ENCODE data around the gene ZMYND8. TPM values are rescaled to one million over a fixed set of nuclear protein-coding genes. Genes with fewer than 3 reads are reported as not detected.

The ZMYND8 gene
- total RNA-seq, 2 donors from 2014 or later: 42.1 to 65.7 TPM

DNA sequence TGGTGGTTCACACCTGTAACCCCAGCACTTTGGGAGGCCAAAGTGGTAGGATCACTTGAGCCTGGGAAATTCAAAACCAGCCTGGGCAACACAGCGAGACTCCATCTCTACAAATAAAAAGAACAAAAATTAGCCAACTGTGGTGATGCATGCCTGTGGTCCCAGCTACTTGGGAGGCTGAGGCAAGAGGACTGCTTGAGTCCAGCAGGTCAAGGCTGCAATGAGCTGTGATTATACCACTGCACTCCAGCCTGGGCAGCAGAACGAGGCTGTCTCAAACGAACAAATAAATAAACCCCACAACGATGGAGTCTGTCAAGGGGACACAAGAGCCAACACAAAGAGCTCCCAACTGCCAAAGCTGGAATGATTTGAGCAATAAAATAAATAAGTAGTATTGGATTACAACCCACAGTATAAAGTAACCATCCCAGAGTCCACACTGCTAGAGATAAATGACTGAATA lies 13.5 kb downstream of the ZMYND8 start:
- Mint-ChIP-seq H3K9me3 (no peaks in the 10 kb centered on the region), H3K36me3 (peaks cover 5% of the 10 kb centered on the region), H3K27me3 (no peaks in the 10 kb centered on the region), H3K4me3 (no peak overlapping the region), H3K27ac (peak overlapping the region in 1 of 2 donors; percentile 58), H3K4me1 (ENCODE audit: low read depth in 2 of 2) (peaks cover 11 to 28% of the 10 kb centered on the region in 2 donors)
- DNase-seq (ENCODE audit: low spot score): no peak
- ATAC-seq: no peak

DNA sequence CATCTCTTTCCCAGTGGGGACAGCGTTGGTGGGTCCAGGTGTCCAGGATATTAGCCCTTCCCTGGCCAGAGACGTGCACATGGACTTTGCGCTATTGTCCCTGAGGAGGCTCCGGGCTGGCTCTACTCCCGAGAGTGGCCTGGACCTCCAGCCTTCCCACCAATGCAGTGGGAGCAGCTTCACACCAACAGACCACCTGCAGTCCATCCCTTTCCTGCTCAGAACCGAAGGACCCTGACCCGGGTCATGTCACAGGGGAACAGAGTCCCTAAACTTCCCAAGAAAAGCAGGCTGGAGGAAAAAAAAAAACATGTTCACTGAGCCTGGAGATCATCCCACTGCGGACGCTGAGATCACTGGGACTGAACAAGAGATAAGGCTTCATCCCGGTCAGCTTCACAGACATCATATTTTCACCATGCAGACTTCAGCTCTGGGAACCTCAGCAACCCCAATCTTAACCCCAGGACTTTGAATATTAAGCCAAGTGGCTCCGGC lies 18.3 kb downstream of the ZMYND8 start:
- Mint-ChIP-seq H3K27ac (no peak overlapping the region), H3K4me1 (ENCODE audit: low read depth in 2 of 2) (peaks cover 29 to 31% of the 10 kb centered on the region in 2 donors), H3K27me3 (no peaks in the 10 kb centered on the region), H3K36me3 (no peaks in the 10 kb centered on the region), H3K4me3 (no peak overlapping the region), H3K9me3 (no peaks in the 10 kb centered on the region)
- DNase-seq (ENCODE audit: low spot score) (no peak), ATAC-seq (no peak)

DNA sequence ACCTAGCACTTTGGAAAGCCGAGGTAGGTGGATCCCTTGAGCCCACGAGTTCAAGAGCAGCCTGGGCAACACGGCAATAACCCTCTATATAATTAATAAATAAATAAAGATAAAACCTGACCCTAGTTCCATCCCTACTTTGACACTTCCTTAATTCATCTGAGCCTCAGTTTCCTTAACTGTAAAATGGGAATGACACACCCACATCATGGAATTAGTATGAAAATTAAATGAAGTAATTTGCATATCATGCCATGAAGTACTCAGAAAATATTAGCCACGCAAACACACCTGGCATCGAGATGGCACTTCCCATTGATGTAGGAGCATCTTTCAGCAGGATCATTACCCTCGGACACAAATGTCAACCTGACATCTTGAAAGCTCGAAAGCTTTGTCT lies 19.1 kb downstream of the ZMYND8 start:
- H3K27me3 Mint-ChIP-seq: no peaks in the 10 kb centered on the region
- H3K27ac Mint-ChIP-seq: no peak overlapping the region
- H3K36me3 Mint-ChIP-seq: no peaks in the 10 kb centered on the region
- no peak overlapping the region for H3K4me3 Mint-ChIP-seq
- no peaks in the 10 kb centered on the region for H3K9me3 Mint-ChIP-seq
- DNase-seq (ENCODE audit: low spot score): no peak
- H3K4me1 Mint-ChIP-seq (ENCODE audit: low read depth in 2 of 2): peaks cover 31 to 36% of the 10 kb centered on the region in 2 donors
- no peak for ATAC-seq

DNA sequence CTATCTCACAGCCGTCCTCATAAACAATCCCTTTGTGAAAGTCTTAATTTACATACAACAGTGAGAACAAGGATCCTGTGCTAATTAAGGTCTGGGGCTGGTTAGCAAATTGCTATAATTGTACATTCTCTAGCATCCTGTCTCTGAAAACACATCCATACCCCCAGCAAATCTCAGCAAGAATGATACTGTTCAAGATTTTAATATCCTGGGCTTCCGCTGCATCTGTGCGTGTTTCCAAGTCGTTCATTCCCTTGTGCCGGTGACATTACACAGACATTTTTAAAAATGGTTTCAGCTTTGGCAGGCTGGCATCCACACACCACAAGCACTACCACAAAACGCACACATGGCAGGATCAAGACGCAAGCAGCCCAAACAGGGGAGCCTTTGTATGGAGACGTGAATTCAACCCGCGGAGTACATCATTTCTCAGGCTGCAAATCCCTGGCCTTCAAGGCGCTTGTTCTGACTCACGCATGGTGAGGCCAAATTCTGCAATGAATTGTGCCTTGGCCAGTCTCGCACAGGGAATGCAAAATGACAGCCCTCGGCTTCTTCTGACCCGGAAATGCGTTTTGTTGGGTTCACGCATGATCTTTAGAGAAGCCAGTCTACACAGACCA lies 20.3 kb downstream of the ZMYND8 start:
- Mint-ChIP-seq H3K4me3 (peak overlapping the region; percentile 33), H3K27ac (peak overlapping the region; percentile 42 to 45), H3K4me1 (ENCODE audit: low read depth in 2 of 2) (peaks cover 39 to 45% of the 10 kb centered on the region in 2 donors), H3K27me3 (no peaks in the 10 kb centered on the region), H3K9me3 (no peaks in the 10 kb centered on the region), H3K36me3 (peaks cover 5% of the 10 kb centered on the region)
- no peak for ATAC-seq
- DNase-seq (ENCODE audit: low spot score): no peak

DNA sequence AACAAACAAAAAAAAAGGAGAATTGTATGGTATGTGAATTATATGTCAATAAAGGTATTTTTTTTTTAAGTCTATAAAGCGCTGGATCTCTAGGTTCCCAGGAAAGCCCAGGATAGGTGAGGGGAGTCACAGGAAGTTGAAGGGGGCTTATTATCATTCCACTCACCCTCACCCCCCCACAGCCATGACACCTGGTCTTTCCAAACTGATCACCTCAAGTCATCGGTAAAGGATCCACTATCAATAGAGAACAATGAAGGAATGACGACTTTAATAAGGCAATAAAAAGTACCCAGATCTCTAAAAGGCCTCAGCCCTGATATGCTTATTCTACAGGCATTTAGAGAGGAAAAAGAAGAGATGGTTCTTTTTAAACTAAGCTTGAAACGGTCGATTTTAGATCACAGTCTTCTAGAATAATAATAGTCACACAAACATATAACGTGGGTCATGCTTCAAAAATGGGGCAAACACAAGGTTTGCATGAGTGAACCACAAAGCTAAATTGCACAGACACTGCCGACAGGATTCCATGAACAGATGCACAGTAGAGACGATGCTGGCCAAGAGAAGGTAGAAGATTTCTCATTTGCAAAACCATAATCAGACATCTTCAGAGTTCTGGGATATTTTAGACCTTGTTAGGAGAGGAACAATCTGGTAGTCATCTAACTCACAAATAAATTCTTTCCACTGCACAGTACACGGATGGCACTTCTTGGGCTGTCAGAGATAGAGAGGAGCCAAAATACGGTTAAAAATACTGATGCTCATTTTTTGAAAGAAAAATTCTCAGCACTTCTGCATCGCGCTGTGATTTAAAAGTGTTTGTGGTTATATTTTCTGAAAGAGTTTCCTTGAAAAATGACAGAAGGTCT lies 21.0 kb downstream of the ZMYND8 start:
- Mint-ChIP-seq H3K4me3 (peak overlapping the region; percentile 33), H3K27me3 (no peaks in the 10 kb centered on the region), H3K27ac (peak overlapping the region; percentile 42 to 45), H3K4me1 (ENCODE audit: low read depth in 2 of 2) (peaks cover 45 to 53% of the 10 kb centered on the region in 2 donors), H3K36me3 (peaks cover 12% of the 10 kb centered on the region), H3K9me3 (no peaks in the 10 kb centered on the region)
- no peak for DNase-seq (ENCODE audit: low spot score)
- no peak for ATAC-seq

- Mint-ChIP-seq H3K36me3 (peaks cover 12% of the 10 kb centered on the region), H3K9me3 (no peaks in the 10 kb centered on the region), H3K4me1 (ENCODE audit: low read depth in 2 of 2) (peaks cover 43 to 53% of the 10 kb centered on the region in 2 donors), H3K4me3 (peak overlapping the region; percentile 57), H3K27ac (peak overlapping the region; percentile 52 to 64), H3K27me3 (no peaks in the 10 kb centered on the region)
- ATAC-seq: no peak
- DNase-seq (ENCODE audit: low spot score): no peak
Measured at GRCh38 chr20:47334022-47334551, 22.4 kb downstream of the ZMYND8 start.

DNA sequence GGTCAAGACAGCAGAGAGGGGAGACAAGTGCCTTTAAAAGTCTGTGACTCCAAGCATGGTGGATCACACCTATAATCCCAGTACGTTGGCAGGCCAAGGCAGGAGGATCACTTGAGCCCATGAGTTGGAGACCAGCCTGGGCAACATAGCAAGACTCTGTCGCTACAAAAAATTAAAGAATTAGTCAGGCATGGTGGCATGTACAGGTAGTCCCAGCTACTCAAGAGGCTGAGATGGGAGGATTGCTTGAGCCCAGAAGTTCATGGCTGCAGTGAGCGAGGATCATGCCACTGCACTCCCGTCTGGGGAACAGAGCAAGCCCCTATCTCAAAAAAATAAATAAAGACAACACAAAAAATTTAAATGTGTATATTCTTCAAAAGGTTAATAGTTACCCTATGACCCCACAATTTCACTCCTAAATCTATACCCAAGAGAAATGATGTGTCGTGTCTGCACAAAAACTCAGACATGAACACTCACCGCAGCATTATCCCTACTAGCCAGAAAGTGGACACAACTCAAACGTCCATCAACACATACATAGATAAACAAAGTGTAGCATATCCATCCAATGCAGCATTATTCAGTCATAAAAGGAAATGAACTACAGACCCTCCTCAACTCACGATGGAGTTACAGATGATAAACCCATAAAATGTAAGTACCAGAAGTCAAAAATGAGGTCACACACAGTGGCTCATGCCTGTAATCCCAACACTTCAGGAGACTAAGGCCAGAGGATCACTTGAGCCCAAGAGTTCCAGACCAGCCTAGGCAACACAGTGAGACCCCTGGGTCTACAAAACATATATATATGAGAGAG lies 23.9 kb downstream of the ZMYND8 start:
- DNase-seq (ENCODE audit: low spot score): no peak
- peaks cover 12% of the 10 kb centered on the region for H3K36me3 Mint-ChIP-seq
- no peaks in the 10 kb centered on the region for H3K27me3 Mint-ChIP-seq
- no peak for ATAC-seq
- H3K4me3 Mint-ChIP-seq: no peak overlapping the region
- H3K9me3 Mint-ChIP-seq: no peaks in the 10 kb centered on the region
- peaks cover 46 to 49% of the 10 kb centered on the region in 2 donors for H3K4me1 Mint-ChIP-seq (ENCODE audit: low read depth in 2 of 2)
- H3K27ac Mint-ChIP-seq: peak overlapping the region; percentile 52 to 64

GRCh38 chr20:47330933-47331708 lies 25.4 kb downstream of the ZMYND8 start:
- ATAC-seq: peak in 1 of 2 donors; percentile 76
- DNase-seq (ENCODE audit: low spot score): no peak
- peak overlapping the region; percentile 23 for H3K4me3 Mint-ChIP-seq
- no peaks in the 10 kb centered on the region for H3K27me3 Mint-ChIP-seq
- peaks cover 41% of the 10 kb centered on the region in 2 donors for H3K4me1 Mint-ChIP-seq (ENCODE audit: low read depth in 2 of 2)
- H3K36me3 Mint-ChIP-seq: peaks cover 12% of the 10 kb centered on the region
- peak overlapping the region; percentile 52 to 64 for H3K27ac Mint-ChIP-seq
- no peaks in the 10 kb centered on the region for H3K9me3 Mint-ChIP-seq

DNA sequence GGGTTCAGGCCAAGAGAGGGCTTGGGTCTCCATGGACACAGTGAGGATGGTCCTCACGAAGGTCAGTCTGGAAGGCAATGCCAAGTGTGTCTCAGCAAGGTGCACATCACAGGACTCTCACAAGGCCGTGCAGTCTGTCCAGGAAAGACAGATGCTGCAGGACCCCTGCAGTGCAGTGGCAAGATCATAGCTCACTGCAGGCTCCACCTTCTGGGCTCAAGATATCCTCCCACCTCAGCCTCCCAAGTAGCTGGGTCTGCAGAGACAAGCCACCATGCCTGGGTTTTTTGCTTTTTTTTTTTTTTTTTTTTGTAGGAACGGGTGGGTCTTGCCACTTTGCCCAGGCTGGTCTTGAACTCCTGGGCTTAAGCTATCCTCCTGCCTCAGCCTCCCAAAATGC lies 26.4 kb downstream of the ZMYND8 start:
- no peaks in the 10 kb centered on the region for H3K9me3 Mint-ChIP-seq
- peaks cover 34 to 36% of the 10 kb centered on the region in 2 donors for H3K4me1 Mint-ChIP-seq (ENCODE audit: low read depth in 2 of 2)
- H3K27me3 Mint-ChIP-seq: no peaks in the 10 kb centered on the region
- H3K36me3 Mint-ChIP-seq: peaks cover 12% of the 10 kb centered on the region
- H3K27ac Mint-ChIP-seq: peak overlapping the region in 1 of 2 donors; percentile 64
- no peak for ATAC-seq
- H3K4me3 Mint-ChIP-seq: no peak overlapping the region
- DNase-seq (ENCODE audit: low spot score): no peak

- H3K36me3 Mint-ChIP-seq: peaks cover 12% of the 10 kb centered on the region
- H3K4me3 Mint-ChIP-seq: no peak overlapping the region
- no peaks in the 10 kb centered on the region for H3K9me3 Mint-ChIP-seq
- H3K27me3 Mint-ChIP-seq: no peaks in the 10 kb centered on the region
- ATAC-seq (no peak), DNase-seq (ENCODE audit: low spot score) (no peak)
- H3K27ac Mint-ChIP-seq: peak overlapping the region in 1 of 2 donors; percentile 59
- H3K4me1 Mint-ChIP-seq (ENCODE audit: low read depth in 2 of 2): peaks cover 29 to 34% of the 10 kb centered on the region in 2 donors
Measured at GRCh38 chr20:47328129-47328528, 28.4 kb downstream of the ZMYND8 start.

DNA sequence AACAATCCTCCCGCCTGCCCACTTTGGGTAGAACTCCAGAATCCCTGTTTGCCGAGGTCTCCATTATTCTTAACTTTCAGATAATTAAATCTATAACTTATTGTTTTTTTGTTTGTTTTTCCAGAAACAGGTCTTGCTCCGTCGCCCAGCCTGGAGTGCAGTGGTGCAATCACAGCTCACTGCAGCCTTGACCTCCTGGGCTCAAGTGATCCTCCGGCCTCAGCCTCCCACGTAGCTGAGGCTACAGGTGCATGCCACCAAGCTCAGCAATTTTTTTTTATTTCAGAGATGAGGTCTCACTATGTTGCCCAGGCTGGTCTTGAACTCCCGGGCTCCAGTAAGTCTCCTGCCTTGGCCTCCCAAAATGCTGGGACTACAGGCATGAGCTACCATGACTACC lies 28.8 kb downstream of the ZMYND8 start:
- ATAC-seq (no peak), DNase-seq (ENCODE audit: low spot score) (no peak)
- Mint-ChIP-seq H3K36me3 (peaks cover 12% of the 10 kb centered on the region), H3K4me1 (ENCODE audit: low read depth in 2 of 2) (peaks cover 27 to 30% of the 10 kb centered on the region in 2 donors), H3K9me3 (no peaks in the 10 kb centered on the region), H3K27me3 (no peaks in the 10 kb centered on the region), H3K4me3 (no peak overlapping the region), H3K27ac (peak overlapping the region in 1 of 2 donors; percentile 59)

DNA sequence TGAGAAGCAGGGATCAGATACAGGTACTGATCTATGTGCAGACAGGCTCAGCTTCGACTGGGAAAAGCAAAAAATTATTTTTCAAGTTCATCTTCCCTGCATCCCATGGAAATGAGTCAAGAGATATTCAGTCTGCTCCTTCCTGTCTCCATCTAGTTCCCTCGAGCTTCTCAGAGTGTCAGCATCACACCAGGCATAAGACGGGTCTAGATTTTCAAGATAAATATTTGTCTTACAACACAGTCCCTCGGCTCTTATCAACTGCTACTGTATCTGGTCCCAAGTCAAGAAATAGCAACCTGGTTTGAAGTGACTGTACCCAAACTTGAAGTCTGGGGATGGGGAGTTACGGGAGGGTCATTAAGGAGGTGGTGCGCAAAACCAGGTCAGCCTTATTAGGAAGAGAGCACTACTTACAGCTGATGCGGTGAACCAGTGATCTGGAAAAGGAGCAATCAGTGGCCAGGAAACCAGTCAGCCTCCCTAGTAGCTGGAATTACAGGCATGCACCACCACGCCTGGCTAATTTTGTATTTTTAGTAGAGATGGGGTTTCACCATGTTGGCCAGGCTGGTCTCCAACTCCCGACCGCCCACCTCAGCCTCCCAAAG lies 29.7 kb downstream of the ZMYND8 start:
- Mint-ChIP-seq H3K9me3 (no peaks in the 10 kb centered on the region), H3K27ac (peak overlapping the region; percentile 35 to 68), H3K27me3 (no peaks in the 10 kb centered on the region), H3K4me3 (no peak overlapping the region), H3K4me1 (ENCODE audit: low read depth in 2 of 2) (peaks cover 22% of the 10 kb centered on the region in 2 donors), H3K36me3 (peaks cover 12% of the 10 kb centered on the region)
- no peak for DNase-seq (ENCODE audit: low spot score)
- ATAC-seq: no peak

All from natural killer cell treated with Interleukin-12 subunit alpha and Interleukin-12 subunit beta and Interleukin-15 and Interleukin-18, amount 100 ng/mL, for 72 hours (primary cell).